ENCODE measurements around the gene SLC1A2. TPM values are rescaled to one million over a fixed set of nuclear protein-coding genes. Genes with fewer than 3 reads are reported as not detected.

Gene SLC1A2
- total and polyA plus RNA-seq, 2 donors (not counting 3 experiments of a cell fraction or from before 2014, with no cell fraction given): not detected

- dilution Hi-C loops (cut with MboI; ENCODE audit: extremely low pct_ligation_motif_present, low sequenced_read_pairs): no loop called here
- Histone ChIP-seq H3K4me2 (ENCODE audit: insufficient read depth, low read length) (no peak overlapping the region), H3K36me3 (ENCODE audit: control insufficient read depth in 2 of 2, extremely low read depth in 1 of 2, insufficient read depth in 2 of 2, low read length in 2 of 2) (no peaks in the 10 kb centered on the region), H3K27me3 (ENCODE audit: control insufficient read depth in 2 of 2, insufficient read depth in 2 of 2, low read length in 2 of 2) (peaks cover 0 to 4% of the 10 kb centered on the region in 2 experiments), H2AFZ (ENCODE audit: low read depth, low read length) (no peak overlapping the region), H3K27ac (ENCODE audit: insufficient read depth, low read depth, low read length) (no peak overlapping the region), H3K4me3 (replicated peaks in 1 of 3; ENCODE audit: insufficient read depth in 1 of 3, low read depth in 1 of 3, low read length in 3 of 3) (no peak overlapping the region), H3K4me1 (ENCODE audit: control insufficient read depth, extremely low read depth, insufficient read depth, low read length) (no peaks in the 10 kb centered on the region), H3K79me2 (ENCODE audit: control insufficient read depth, insufficient read depth, low read length) (no peaks in the 10 kb centered on the region), H3K9ac (replicated peaks; ENCODE audit: extremely low read depth, insufficient read depth, low read length) (no peak overlapping the region), H3K9me1 (replicated peaks; ENCODE audit: control insufficient read depth, extremely low read depth, insufficient read depth, low read length) (no peaks in the 10 kb centered on the region), H3K9me3 (replicated peaks; ENCODE audit: control insufficient read depth, insufficient read depth, low read length) (no peaks in the 10 kb centered on the region), H4K20me1 (replicated peaks; ENCODE audit: control insufficient read depth, extremely low read depth, insufficient read depth, low read length) (no peaks in the 10 kb centered on the region)
- FAIRE-seq (no peak), DNase-seq (ENCODE audit: low read depth, low spot score) (no peak)
- POLR2A ChIA-PET: no interaction called here
- no peak for TF ChIP-seq POLR2A (IDR thresholded peaks at IDR 0.05; ENCODE audit: low read depth, low read length)
- no peak for TF ChIP-seq GATA2 (IDR thresholded peaks at IDR 0.05; ENCODE audit: insufficient read depth, insufficient read length, low read depth, low read length)
- no peak for TF ChIP-seq EZH2 (IDR thresholded peaks at IDR 0.05; ENCODE audit: borderline replicate concordance, low read depth, low read length, severe bottlenecking)
- TF ChIP-seq MYC (IDR thresholded peaks at IDR 0.05; ENCODE audit: low read depth, low read length): no peak
- TF ChIP-seq POLR2AphosphoS5 (IDR thresholded peaks at IDR 0.05; ENCODE audit: insufficient read depth, low read depth, low read length): no peak
- TF ChIP-seq, protein P1, sequence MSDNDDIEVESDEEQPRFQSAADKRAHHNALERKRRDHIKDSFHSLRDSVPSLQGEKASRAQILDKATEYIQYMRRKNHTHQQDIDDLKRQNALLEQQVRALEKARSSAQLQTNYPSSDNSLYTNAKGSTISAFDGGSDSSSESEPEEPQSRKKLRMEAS (IDR thresholded peaks at IDR 0.05; ENCODE audit: insufficient read depth, insufficient read length): no peak
- TF ChIP-seq JUN (IDR thresholded peaks at IDR 0.05; ENCODE audit: borderline replicate concordance, insufficient read depth, insufficient read length, low read depth): no peak
- TF ChIP-seq CTCF (IDR thresholded peaks at IDR 0.05; ENCODE audit: extremely low read depth in 1 of 2, insufficient read depth in 1 of 2, low read depth in 1 of 2, low read length in 2 of 2): no peak
- no peak for TF ChIP-seq FOS (IDR thresholded peaks at IDR 0.05; ENCODE audit: borderline replicate concordance, insufficient read depth, low read length)
- BruUV-seq (replicated peaks): no TSS peak
- CTCF ChIA-PET: interaction anchor here (0.6 kb wide), 1 partner anchor 13 kb away, joined by 3 read pairs; no protein-coding TSS in a partner anchor
- intact Hi-C loops (cut with micrococcal nuclease): no loop called here
Observed at GRCh38 chr11:35436581-35437250, 17.4 kb upstream of the SLC1A2 start.

Data from endothelial cell of umbilical vein (primary cell).